A549 (cell line): ENCODE data around the gene MTA3. TPM values are rescaled to one million over a fixed set of nuclear protein-coding genes. Genes with fewer than 3 reads are reported as not detected.

Experiments
- ATAC-seq, 2 experiments: fragments of 200-7000 bp in 1 of 2; fragments of >200 bp in 1 of 2; cut with Nextera tagmentation in 1 of 2; cut with Tn5 transposase in 1 of 2; 3 replicates each; pipeline versions ENCODE4 v1.8.0 to v1.9.1; 2018 to 2020; ENCODE audit warnings: mild to moderate bottlenecking in 1 of 2, moderate library complexity in 1 of 2
- CTCF ChIA-PET: fragments of 300-600 bp; sonication (Branson Sonifier 250); formaldehyde crosslinking; extraction: SDS; loops from one replicate; lab custom pipeline; 2021; ENCODE audit warnings: antibody characterized with exemption, inconsistent platforms; lab: Yijun Ruan, JAX
- POLR2A ChIA-PET: fragments of 350-600 bp; formaldehyde crosslinking; extraction: SDS; loops from one replicate; lab custom pipeline; 2021; ENCODE audit warnings: antibody characterized with exemption, inconsistent platforms; lab: Yijun Ruan, JAX
- DNase-seq, 2 experiments: peaks; one replicate each; pipeline versions ENCODE4 v3.0.0 to v3.0.0-alpha.2; 2011 to 2016; ENCODE audit warnings: low read depth in 1 of 2, low spot score in 1 of 2
- FAIRE-seq: peaks from 2 replicates; lab custom pipeline; 2011; peaks lifted over from hg19 to GRCh38; lab: Jason Lieb, UNC
- H3K27ac ChIP-seq, 2 experiments: fragments of >200 bp; sonication (Bioruptor Twin); formaldehyde crosslinking; 3 replicates each; pipeline ENCODE4 v1.5.1; 2016 to 2017
- H3K4me1 ChIP-seq: fragments of >200 bp; sonication (Bioruptor Twin); formaldehyde crosslinking; 3 replicates; pipeline ENCODE4 v1.6.1; 2016
- H3K4me2 ChIP-seq: fragments of >200 bp; sonication (Bioruptor Twin); formaldehyde crosslinking; 3 replicates; pipeline ENCODE4 v1.6.1; 2016
- H3K4me3 ChIP-seq: fragments of >200 bp; sonication (Bioruptor Twin); formaldehyde crosslinking; 3 replicates; pipeline ENCODE4 v1.5.1; 2016
- H3K9me3 ChIP-seq: fragments of >200 bp; sonication (Bioruptor Twin); formaldehyde crosslinking; 3 replicates; pipeline ENCODE4 v1.6.1; 2016
- BHLHE40 ChIP-seq: IDR thresholded peaks from 2 replicates; pipeline ENCODE4 v1.6.1; 2012; ENCODE audit warnings: low read depth, low read length, inconsistent platforms
- CBX8 ChIP-seq: fragments of 200-600 bp; sonication (generic); IDR thresholded peaks from 2 replicates; pipeline ENCODE4 v1.6.1; 2016
- CHD4 ChIP-seq: fragments of 200-600 bp; sonication (generic); IDR thresholded peaks from 2 replicates; pipeline ENCODE4 v1.6.1; 2016; ENCODE audit warnings: antibody characterized with exemption, mild to moderate bottlenecking, borderline replicate concordance
- EHF ChIP-seq: fragments of 250-450 bp; sonication (Bioruptor Pico); IDR thresholded peaks from 2 replicates; pipeline ENCODE4 v1.5.0; 2020; ENCODE audit warnings: mild to moderate bottlenecking
- EP300 ChIP-seq, 2 experiments: fragments of >200 bp; sonication (Bioruptor Twin); formaldehyde crosslinking; IDR thresholded peaks; 2 replicates in 1 of 2; 3 replicates in 1 of 2; pipeline ENCODE4 v1.6.1; 2016 to 2017
- ESRRA ChIP-seq: fragments of 150-350 bp; IDR thresholded peaks from 2 replicates; pipeline ENCODE4 v1.6.1; 2014; ENCODE audit warnings: mild to moderate bottlenecking, low read length, borderline replicate concordance
- FOSB ChIP-seq: fragments of 250-450 bp; sonication (Bioruptor Pico); IDR thresholded peaks from 2 replicates; pipeline ENCODE4 v1.5.0; 2020; ENCODE audit warnings: mild to moderate bottlenecking, moderate library complexity
- FOSL2 ChIP-seq, 2 experiments: fragments of 450-650 bp in 1 of 2; fragments of >200 bp in 1 of 2; sonication (Bioruptor Twin) in 1 of 2; formaldehyde crosslinking; IDR thresholded peaks; 2 replicates each; pipeline versions ENCODE4 v1.5.0 to v1.6.1; 2016 to 2020; ENCODE audit warnings: mild to moderate bottlenecking in 1 of 2, moderate library complexity in 1 of 2
- HOXA7 ChIP-seq: fragments of 250-450 bp; sonication (Bioruptor Pico); IDR thresholded peaks from 2 replicates; pipeline ENCODE4 v1.5.0; 2020; ENCODE audit warnings: mild to moderate bottlenecking, moderate library complexity
- HOXB13 ChIP-seq: fragments of 250-450 bp; sonication (Bioruptor Pico); IDR thresholded peaks from 2 replicates; pipeline ENCODE4 v1.5.0; 2020; ENCODE audit warnings: low read depth, mild to moderate bottlenecking, moderate library complexity
- JUNB ChIP-seq: fragments of >200 bp; sonication (Bioruptor Twin); formaldehyde crosslinking; IDR thresholded peaks from 2 replicates; pipeline ENCODE4 v1.6.1; 2016
- KDM5A ChIP-seq: fragments of 200-600 bp; sonication (generic); IDR thresholded peaks from 2 replicates; pipeline ENCODE4 v1.6.1; 2016; ENCODE audit warnings: antibody characterized with exemption, mild to moderate bottlenecking
- MAZ ChIP-seq: fragments of 150-350 bp; IDR thresholded peaks from 2 replicates; pipeline ENCODE4 v1.6.1; 2014; ENCODE audit warnings: antibody characterized with exemption, low read depth, low read length, borderline replicate concordance
- MYC ChIP-seq: IDR thresholded peaks from 2 replicates; pipeline ENCODE4 v1.6.1; 2012; ENCODE audit warnings: mild to moderate bottlenecking, inconsistent platforms, low read length, improper control_type of control experiment, borderline replicate concordance
- NPAS2 ChIP-seq: fragments of 250-450 bp; sonication (Bioruptor Pico); IDR thresholded peaks from 2 replicates; pipeline ENCODE4 v1.8.0; 2022; ENCODE audit warnings: mild to moderate bottlenecking, moderate library complexity, borderline replicate concordance
- NR3C1 ChIP-seq: fragments of >200 bp; sonication (Bioruptor Twin); formaldehyde crosslinking; IDR thresholded peaks from 3 replicates; pipeline ENCODE4 v1.6.1; 2017
- POLR2A ChIP-seq: IDR thresholded peaks from 2 replicates; pipeline ENCODE4 v1.6.1; 2012; ENCODE audit warnings: mild to moderate bottlenecking, low read length
- POLR2AphosphoS2 ChIP-seq: conservative IDR thresholded peaks from 2 replicates; pipeline ENCODE4 v1.6.1; 2012; ENCODE audit warnings: low read length, improper control_type of control experiment, inconsistent platforms
- RARB ChIP-seq: fragments of 250-450 bp; sonication (Bioruptor Pico); IDR thresholded peaks from 2 replicates; pipeline ENCODE4 v1.8.0; 2021; ENCODE audit warnings: mild to moderate bottlenecking, moderate library complexity
- RFX5 ChIP-seq: fragments of 450-650 bp; IDR thresholded peaks from 2 replicates; pipeline ENCODE4 v1.7.1; 2014; ENCODE audit warnings: antibody characterized with exemption, mild to moderate bottlenecking, moderate library complexity
- RNF2 ChIP-seq: fragments of 200-600 bp; sonication (generic); IDR thresholded peaks from 2 replicates; pipeline ENCODE4 v1.6.1; 2016; ENCODE audit warnings: low read depth, mild to moderate bottlenecking, antibody characterized with exemption, moderate library complexity, borderline replicate concordance
- SREBF2 ChIP-seq: fragments of 450-650 bp; IDR thresholded peaks from 2 replicates; pipeline ENCODE4 v1.6.1; 2014; ENCODE audit warnings: mild to moderate bottlenecking, moderate library complexity
- TP53 ChIP-seq: fragments of 250-450 bp; sonication (Bioruptor Pico); IDR thresholded peaks from 2 replicates; pipeline ENCODE4 v1.5.0; 2021; ENCODE audit warnings: mild to moderate bottlenecking, moderate library complexity
- ZFP36 ChIP-seq: fragments of 450-650 bp; IDR thresholded peaks from 2 replicates; pipeline ENCODE4 v1.6.1; 2014; ENCODE audit warnings: borderline replicate concordance; ENCODE audit not compliant: partially characterized antibody
- ZNF302 ChIP-seq: fragments of 250-450 bp; sonication (Bioruptor Pico); IDR thresholded peaks from 2 replicates; pipeline ENCODE4 v1.9.0; 2021; ENCODE audit warnings: inconsistent platforms, mild to moderate bottlenecking, moderate library complexity
- WGBS: methylation state at CpG from one replicate; pipeline ENCODE4 v1.1.6; 2017; ENCODE audit errors: missing lambda C conversion rate; 5-methylcytosine and 5-hydroxymethylcytosine counted together
- polyA plus RNA-seq, 4 experiments: library from polyadenylated mRNA; depleted of rRNA in 3 of 4; stranded (reverse); fragments of >200 nt; fragmentation: RNase III in 1 of 4; extraction: RNeasy Plus Mini Kit Qiagen cat#74134 plus additional on column Dnase treatment in 1 of 4; gene quantifications; 2 replicates in 3 of 4; 3 replicates in 1 of 4; pipeline ENCODE4 v1.2.3, GENCODE V29; 2011 to 2017
- TF ChIP-seq, protein P1 (sequence below): fragments of >200 bp; sonication (Bioruptor Twin); formaldehyde crosslinking; IDR thresholded peaks from 3 replicates; pipeline ENCODE4 v1.6.1; 2016
- TF ChIP-seq, protein P2 (sequence below): fragments of 150-350 bp; IDR thresholded peaks from 2 replicates; pipeline ENCODE4 v1.6.1; 2014; ENCODE audit warnings: low read depth, mild to moderate bottlenecking, low read length

Gene MTA3
- polyA plus RNA-seq, 2 of the 4 experiments (the other 2 are of a cell fraction): 49.3 to 74.1 TPM

DNA sequence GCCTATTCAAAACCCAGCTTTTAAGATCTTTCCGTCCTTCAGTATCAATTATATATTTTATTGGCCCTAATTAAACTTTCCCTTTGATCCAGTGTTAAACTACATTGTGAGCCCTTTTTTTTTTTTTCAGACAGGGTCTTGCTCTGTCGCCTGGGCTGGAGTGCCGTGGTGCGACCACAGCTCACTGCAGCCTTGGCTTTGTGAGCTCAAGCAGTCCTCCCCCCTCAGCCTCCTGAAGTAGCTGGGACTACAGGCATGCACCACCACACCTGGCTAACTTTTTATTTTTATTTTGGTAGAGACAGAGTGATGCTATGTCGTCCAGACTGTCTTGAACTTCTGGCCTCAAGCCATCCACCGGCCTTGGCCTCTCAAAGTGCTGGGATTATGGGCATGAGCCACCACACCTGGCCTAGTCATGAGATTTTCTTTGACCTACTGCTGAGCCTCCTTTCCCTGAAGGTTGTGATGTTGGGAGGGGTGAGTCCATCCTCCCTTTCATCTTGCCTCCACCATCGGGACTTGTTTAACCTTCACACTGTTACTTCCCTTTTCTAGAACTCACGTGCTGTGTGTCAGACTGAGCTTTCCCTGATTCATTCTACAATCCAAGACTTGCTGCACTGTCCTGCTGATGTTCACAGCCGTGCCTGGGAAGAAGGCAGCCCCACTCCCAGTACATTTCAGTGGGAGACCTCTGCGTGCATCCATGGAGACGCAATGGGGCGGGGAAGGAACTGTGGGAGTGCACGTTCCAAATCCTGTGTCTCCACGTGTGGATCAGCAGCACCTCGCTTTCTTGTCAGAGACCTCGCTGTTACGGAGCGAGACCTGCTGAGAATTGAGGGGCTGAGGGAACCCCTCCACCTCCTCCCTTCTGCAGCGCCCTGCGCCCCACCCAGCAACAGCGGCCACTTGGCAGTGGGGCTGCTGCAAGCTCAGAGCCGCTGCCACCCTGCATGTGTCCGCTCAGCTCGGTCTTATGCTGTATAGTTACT, 184.7 kb downstream of the MTA3 start:
- Histone ChIP-seq H3K4me1 (no peaks in the 10 kb centered on the region), H3K27ac (no peak overlapping the region), H3K4me3 (no peak overlapping the region), H3K9me3 (no peaks in the 10 kb centered on the region), H3K4me2 (no peak overlapping the region)
- FAIRE-seq: no peak
- WGBS: 90% methylated on average over 24 of the region's 24 CpGs
- DNase-seq: no peak
- CTCF ChIA-PET: interaction anchor here (1.2 to 2.5 kb wide), 2 partner anchors 17 to 57 kb away, joined by 4 to 9 read pairs; no protein-coding TSS in a partner anchor
- TF ChIP-seq RARB (CRISPR knock-in tag) (no peak), HOXB13 (no peak), CHD4 (no peak), FOSL2 (IDR thresholded peaks at IDR 0.05) (no peak), FOSL2 (CRISPR knock-in tag; IDR thresholded peaks at IDR 0.05) (no peak), FOSB (no peak), ZNF302 (CRISPR knock-in tag) (no peak), MAZ (no peak), KDM5A (no peak), CBX8 (no peak), POLR2AphosphoS2 (no peak), ESRRA (no peak), RNF2 (no peak), EP300 (IDR thresholded peaks at IDR 0.05) (no peak), EHF (no peak), RFX5 (no peak), NPAS2 (CRISPR knock-in tag) (no peak), ZFP36 (no peak), SREBF2 (no peak), NR3C1 (no peak)
- TF ChIP-seq, protein P1, sequence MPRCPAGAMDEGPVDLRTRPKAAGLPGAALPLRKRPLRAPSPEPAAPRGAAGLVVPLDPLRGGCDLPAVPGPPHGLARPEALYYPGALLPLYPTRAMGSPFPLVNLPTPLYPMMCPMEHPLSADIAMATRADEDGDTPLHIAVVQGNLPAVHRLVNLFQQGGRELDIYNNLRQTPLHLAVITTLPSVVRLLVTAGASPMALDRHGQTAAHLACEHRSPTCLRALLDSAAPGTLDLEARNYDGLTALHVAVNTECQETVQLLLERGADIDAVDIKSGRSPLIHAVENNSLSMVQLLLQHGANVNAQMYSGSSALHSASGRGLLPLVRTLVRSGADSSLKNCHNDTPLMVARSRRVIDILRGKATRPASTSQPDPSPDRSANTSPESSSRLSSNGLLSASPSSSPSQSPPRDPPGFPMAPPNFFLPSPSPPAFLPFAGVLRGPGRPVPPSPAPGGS: no peak
- no peak for ATAC-seq
- POLR2A ChIA-PET: interaction anchor here (0.6 kb wide), 1 partner anchor 58 kb away, joined by 3 read pairs; no protein-coding TSS in a partner anchor

DNA sequence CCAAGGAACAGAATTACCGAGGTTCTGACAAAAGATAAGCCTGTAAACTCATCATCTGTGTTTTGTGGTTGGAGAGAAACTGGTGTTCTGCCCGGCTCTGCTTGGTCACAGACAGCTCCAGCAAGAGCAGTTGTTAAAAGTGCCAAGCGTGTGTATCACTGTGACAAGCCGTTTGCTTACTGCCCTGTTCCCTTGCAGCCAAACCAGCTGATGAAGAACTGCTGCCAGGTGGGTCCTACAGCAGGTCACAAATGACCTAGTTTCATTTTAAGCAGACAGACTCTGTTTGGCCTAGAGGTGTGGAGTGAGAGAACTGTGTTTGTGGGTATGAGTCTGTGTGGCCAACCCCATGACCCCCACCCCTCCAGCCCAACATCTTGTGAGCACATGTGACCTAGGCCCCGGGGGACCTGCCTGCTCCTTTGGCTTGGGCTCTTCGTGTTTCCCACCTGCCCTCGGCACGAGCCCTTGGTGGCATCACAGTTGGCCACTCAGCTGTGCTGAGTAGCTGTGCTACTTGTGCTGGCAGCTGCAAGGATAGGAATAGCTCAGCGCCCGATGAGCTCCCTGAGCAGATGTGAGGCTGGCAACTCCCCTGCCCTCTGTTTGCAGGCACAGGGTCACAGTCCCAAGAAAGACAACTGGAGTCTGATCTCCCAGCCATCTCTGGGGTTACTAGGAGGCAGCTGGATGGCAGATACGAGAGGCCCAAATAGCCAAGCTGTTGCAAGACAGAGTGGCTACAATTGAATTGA, 185.8 kb downstream of the MTA3 start:
- ChIA-PET CTCF (interaction anchor here (2.5 kb wide), 1 partner anchor 16 kb away, joined by 9 read pairs; no protein-coding TSS in a partner anchor), POLR2A (no interaction called here)
- H3K4me3 ChIP-seq: no peak overlapping the region
- DNase-seq (no peak), FAIRE-seq (no peak), ATAC-seq (no peak)
- no peaks in the 10 kb centered on the region for H3K4me1 ChIP-seq
- H3K9me3 ChIP-seq: no peaks in the 10 kb centered on the region
- TF ChIP-seq EP300 (IDR thresholded peaks at IDR 0.05) (no peak), POLR2A (no peak), HOXA7 (CRISPR knock-in tag) (no peak), RARB (CRISPR knock-in tag) (no peak), NR3C1 (no peak), ZFP36 (no peak), BHLHE40 (no peak), TP53 (no peak), MYC (no peak), JUNB (no peak)
- TF ChIP-seq, protein P2, sequence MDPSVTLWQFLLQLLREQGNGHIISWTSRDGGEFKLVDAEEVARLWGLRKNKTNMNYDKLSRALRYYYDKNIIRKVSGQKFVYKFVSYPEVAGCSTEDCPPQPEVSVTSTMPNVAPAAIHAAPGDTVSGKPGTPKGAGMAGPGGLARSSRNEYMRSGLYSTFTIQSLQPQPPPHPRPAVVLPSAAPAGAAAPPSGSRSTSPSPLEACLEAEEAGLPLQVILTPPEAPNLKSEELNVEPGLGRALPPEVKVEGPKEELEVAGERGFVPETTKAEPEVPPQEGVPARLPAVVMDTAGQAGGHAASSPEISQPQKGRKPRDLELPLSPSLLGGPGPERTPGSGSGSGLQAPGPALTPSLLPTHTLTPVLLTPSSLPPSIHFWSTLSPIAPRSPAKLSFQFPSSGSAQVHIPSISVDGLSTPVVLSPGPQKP: no peak
- 80% methylated on average over 11 of the region's 11 CpGs for WGBS
- H3K4me2 ChIP-seq: no peak overlapping the region
- no peak overlapping the region for H3K27ac ChIP-seq
